Astrocyte (in vitro differentiated cells and primary cell): ENCODE results near the gene TSC22D1. TPM values are rescaled to one million over a fixed set of nuclear protein-coding genes. Genes with fewer than 3 reads are reported as not detected.

ENCODE experiments used
- DNase-seq: peaks from one replicate; pipeline ENCODE4 v3.0.0-alpha.2; 2010; ENCODE audit warnings: low read depth
- FAIRE-seq: peaks from 2 replicates; lab custom pipeline; 2011; peaks lifted over from hg19 to GRCh38; lab: Jason Lieb, UNC
- H2AFZ ChIP-seq: 2 replicates; pipeline ENCODE4 v1.6.0; 2012; ENCODE audit warnings: low read depth, low read length, inconsistent platforms
- H3K27ac ChIP-seq: 2 replicates; pipeline ENCODE4 v1.5.1; 2011; ENCODE audit warnings: low read depth, low read length, inconsistent platforms
- H3K27me3 ChIP-seq: 2 replicates; pipeline ENCODE4 v1.6.0; 2011; ENCODE audit warnings: low read length, inconsistent platforms; ENCODE audit not compliant: insufficient read depth
- H3K36me3 ChIP-seq: 2 replicates; pipeline ENCODE4 v1.5.1; 2011; ENCODE audit warnings: low read length, inconsistent platforms; ENCODE audit not compliant: insufficient read depth
- H3K4me1 ChIP-seq: 2 replicates; pipeline ENCODE4 v1.5.1; 2011; ENCODE audit warnings: low read length, inconsistent platforms; ENCODE audit not compliant: insufficient read depth
- H3K4me2 ChIP-seq: 2 replicates; pipeline ENCODE4 v1.6.0; 2012; ENCODE audit warnings: low read length, inconsistent platforms
- H3K4me3 ChIP-seq: 2 replicates; pipeline ENCODE4 v1.5.1; 2011; ENCODE audit warnings: low read depth, mild to moderate bottlenecking, low read length, inconsistent platforms; ENCODE audit not compliant: insufficient read depth
- H3K79me2 ChIP-seq: 2 replicates; pipeline ENCODE4 v1.6.0; 2012; ENCODE audit warnings: mild to moderate bottlenecking, low read length, inconsistent platforms; ENCODE audit not compliant: insufficient read depth
- H3K9ac ChIP-seq: 2 replicates; pipeline ENCODE4 v1.6.0; 2012; ENCODE audit warnings: mild to moderate bottlenecking, low read length, inconsistent platforms
- H3K9me3 ChIP-seq: 2 replicates; pipeline ENCODE4 v1.5.1; 2012; ENCODE audit warnings: low read depth, mild to moderate bottlenecking, low read length, inconsistent platforms; ENCODE audit not compliant: insufficient read depth
- H4K20me1 ChIP-seq: 2 replicates; pipeline ENCODE4 v1.6.0; 2012; ENCODE audit warnings: low read length, inconsistent platforms; ENCODE audit not compliant: insufficient read depth
- H3K27ac Mint-ChIP-seq: one replicate; pipeline ENCODE4 v1.8.0; 2021; ENCODE audit warnings: mild to moderate bottlenecking, mixed read lengths; ENCODE audit not compliant: unreplicated experiment
- H3K27me3 Mint-ChIP-seq: one replicate; pipeline ENCODE4 v1.8.0; 2021; ENCODE audit warnings: low read depth, mixed read lengths; ENCODE audit not compliant: unreplicated experiment
- H3K36me3 Mint-ChIP-seq: one replicate; pipeline ENCODE4 v1.8.0; 2021; ENCODE audit warnings: low read depth, mixed read lengths; ENCODE audit not compliant: unreplicated experiment
- H3K4me1 Mint-ChIP-seq: one replicate; pipeline ENCODE4 v1.8.0; 2021; ENCODE audit warnings: low read depth, mixed read lengths; ENCODE audit not compliant: unreplicated experiment
- H3K4me3 Mint-ChIP-seq: one replicate; pipeline ENCODE4 v1.8.0; 2021; ENCODE audit warnings: mild to moderate bottlenecking, moderate library complexity, mixed read lengths; ENCODE audit not compliant: unreplicated experiment
- H3K9me3 Mint-ChIP-seq: one replicate; pipeline ENCODE4 v1.8.0; 2021; ENCODE audit warnings: mild to moderate bottlenecking, mixed read lengths; ENCODE audit not compliant: unreplicated experiment
- EZH2 ChIP-seq: IDR thresholded peaks from 2 replicates; pipeline ENCODE4 v1.6.1; 2012; ENCODE audit warnings: mild to moderate bottlenecking, low read length, inconsistent platforms; ENCODE audit not compliant: insufficient read depth
- total RNA-seq: library from RNA; stranded (reverse); gene quantifications from 2 replicates; pipeline ENCODE4 v1.2.1, GENCODE V29; 2021
- TF ChIP-seq, protein P1 (sequence below): IDR thresholded peaks from 2 replicates; pipeline ENCODE4 v1.5.1; 2011; ENCODE audit warnings: low read depth, mild to moderate bottlenecking, inconsistent platforms, low read length, moderate library complexity; ENCODE audit not compliant: insufficient read depth

Gene TSC22D1
- total RNA-seq, 1 donor from 2014 or later, result 96.2 TPM

DNA sequence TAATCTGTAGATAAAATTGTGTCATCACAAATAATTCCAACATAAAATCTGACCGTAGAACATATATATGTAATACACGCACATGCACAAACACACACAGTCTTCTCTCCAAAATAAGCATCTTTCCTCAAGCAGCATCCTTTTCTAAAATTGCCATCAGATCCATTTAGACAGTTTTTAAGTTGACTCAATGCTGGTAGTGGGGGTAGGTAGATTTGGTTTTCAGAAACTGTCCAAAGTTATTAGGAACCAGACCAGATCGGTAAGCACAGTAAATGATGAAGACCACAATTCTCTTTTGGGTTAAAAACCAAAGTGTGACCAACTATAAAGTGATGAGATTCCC is 137.9 kb downstream of the TSC22D1 start:
- Histone ChIP-seq H3K36me3 (peaks cover 12% of the 10 kb centered on the region), H3K27me3 (no peaks in the 10 kb centered on the region), H3K79me2 (peaks cover 55% of the 10 kb centered on the region), H3K4me2 (no peak overlapping the region), H3K9ac (no peak overlapping the region), H3K27ac (no peak overlapping the region), H3K4me3 (no peak overlapping the region), H3K4me1 (peaks cover 21% of the 10 kb centered on the region), H3K9me3 (no peaks in the 10 kb centered on the region), H2AFZ (no peak overlapping the region), H4K20me1 (peaks cover 75% of the 10 kb centered on the region)
- H3K4me3 Mint-ChIP-seq, result no peak overlapping the region
- FAIRE-seq, result no peak
- H3K27ac Mint-ChIP-seq, result no peak overlapping the region
- H3K9me3 Mint-ChIP-seq, result no peaks in the 10 kb centered on the region
- H3K27me3 Mint-ChIP-seq, result no peaks in the 10 kb centered on the region
- peaks cover 6% of the 10 kb centered on the region for H3K36me3 Mint-ChIP-seq
- peaks cover 21% of the 10 kb centered on the region for H3K4me1 Mint-ChIP-seq
- TF ChIP-seq, protein P1, sequence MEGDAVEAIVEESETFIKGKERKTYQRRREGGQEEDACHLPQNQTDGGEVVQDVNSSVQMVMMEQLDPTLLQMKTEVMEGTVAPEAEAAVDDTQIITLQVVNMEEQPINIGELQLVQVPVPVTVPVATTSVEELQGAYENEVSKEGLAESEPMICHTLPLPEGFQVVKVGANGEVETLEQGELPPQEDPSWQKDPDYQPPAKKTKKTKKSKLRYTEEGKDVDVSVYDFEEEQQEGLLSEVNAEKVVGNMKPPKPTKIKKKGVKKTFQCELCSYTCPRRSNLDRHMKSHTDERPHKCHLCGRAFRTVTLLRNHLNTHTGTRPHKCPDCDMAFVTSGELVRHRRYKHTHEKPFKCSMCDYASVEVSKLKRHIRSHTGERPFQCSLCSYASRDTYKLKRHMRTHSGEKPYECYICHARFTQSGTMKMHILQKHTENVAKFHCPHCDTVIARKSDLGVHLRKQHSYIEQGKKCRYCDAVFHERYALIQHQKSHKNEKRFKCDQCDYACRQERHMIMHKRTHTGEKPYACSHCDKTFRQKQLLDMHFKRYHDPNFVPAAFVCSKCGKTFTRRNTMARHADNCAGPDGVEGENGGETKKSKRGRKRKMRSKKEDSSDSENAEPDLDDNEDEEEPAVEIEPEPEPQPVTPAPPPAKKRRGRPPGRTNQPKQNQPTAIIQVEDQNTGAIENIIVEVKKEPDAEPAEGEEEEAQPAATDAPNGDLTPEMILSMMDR, result no peak
- TF ChIP-seq EZH2, result no peak
- no peak for DNase-seq

DNA sequence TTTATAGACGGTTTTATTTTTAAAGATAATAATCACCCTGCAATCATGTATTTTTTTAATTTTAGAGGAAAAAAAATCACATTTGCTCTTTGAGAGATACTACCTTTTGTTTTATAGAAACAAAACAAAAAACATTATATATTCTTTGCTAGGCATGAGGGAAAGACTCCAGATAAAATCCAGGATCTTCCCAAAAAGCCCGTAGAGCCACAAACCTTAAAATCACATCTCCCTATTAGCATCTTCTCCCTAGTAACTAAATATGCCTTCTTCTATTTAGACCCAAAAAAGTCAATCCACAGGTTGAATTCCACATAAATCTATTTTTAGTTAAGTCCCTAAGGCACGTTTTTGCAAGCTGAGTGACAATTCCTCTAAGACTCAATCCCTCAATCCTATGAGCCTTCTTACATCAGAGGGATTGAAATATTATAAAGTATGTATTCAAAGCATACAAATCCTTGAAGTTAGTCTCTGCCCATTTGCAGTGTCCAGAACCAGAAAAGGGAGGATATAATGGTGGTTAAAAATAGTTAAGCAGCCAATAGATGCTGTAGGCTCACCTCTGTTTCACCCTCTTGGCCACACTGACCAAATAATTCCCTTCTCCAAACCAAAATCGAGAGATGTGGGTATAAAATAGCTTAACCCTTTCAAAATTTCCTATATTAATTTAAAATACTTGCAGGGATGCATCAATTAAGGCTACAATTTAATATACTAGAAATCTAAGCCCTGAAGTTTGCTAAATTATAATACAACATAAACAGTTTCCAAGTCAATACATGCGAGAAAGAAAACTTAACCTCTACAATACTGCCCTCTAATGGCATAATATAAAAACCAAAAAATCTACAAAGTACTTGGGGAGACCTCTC is 138.5 kb downstream of the TSC22D1 start:
- no peak for FAIRE-seq
- no peaks in the 10 kb centered on the region for H3K27me3 Mint-ChIP-seq
- Histone ChIP-seq H3K36me3 (peaks cover 16% of the 10 kb centered on the region), H3K27ac (peak overlapping the region; percentile 85), H2AFZ (no peak overlapping the region), H4K20me1 (peaks cover 75% of the 10 kb centered on the region), H3K4me3 (peak overlapping the region; percentile 61), H3K79me2 (peaks cover 52% of the 10 kb centered on the region), H3K9me3 (no peaks in the 10 kb centered on the region), H3K4me1 (peaks cover 22% of the 10 kb centered on the region), H3K4me2 (peak overlapping the region; percentile 82), H3K9ac (peak overlapping the region; percentile 99), H3K27me3 (no peaks in the 10 kb centered on the region)
- peaks cover 9% of the 10 kb centered on the region for H3K36me3 Mint-ChIP-seq
- no peak for TF ChIP-seq EZH2
- TF ChIP-seq, protein P1, result peak; percentile 46
- peak overlapping the region; percentile 67 for H3K27ac Mint-ChIP-seq
- no peaks in the 10 kb centered on the region for H3K9me3 Mint-ChIP-seq
- H3K4me3 Mint-ChIP-seq, result peak overlapping the region; percentile 95
- H3K4me1 Mint-ChIP-seq, result peaks cover 26% of the 10 kb centered on the region
- DNase-seq, result peak; percentile 18
